ENCODE measurements around the gene SLC23A2.
"Not testable (repeated sequence)": the region's sequence is repeated elsewhere in the genome, so short reads cannot be mapped to it uniquely, and the experiment has no call there.

Gene SLC23A2

DNA sequence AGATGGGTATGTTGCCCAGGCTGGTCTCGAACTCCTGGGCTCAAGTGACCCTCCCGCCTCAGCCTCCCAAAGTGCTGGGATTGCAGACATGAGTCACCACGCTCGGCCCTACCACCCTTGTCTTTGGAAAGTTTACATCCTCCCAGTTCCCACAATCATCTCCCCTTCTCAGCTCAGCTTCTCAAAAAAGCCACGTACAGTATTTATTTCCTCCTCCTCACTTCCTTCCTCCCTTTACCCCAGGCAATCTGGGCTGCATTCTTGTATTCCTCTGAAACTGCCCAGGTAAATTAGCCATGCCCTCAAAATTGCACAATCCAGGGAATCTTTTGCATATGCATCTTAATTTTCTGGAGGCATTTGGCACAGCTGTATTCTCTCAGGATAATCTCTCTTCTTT, 7.4 kb upstream of the SLC23A2 start:
- FAIRE-seq (no peak), DNase-seq (ENCODE audit: insufficient read length, low spot score) (no peak)
- TF ChIP-seq SPI1 (IDR thresholded peaks at IDR 0.05; ENCODE audit: low read depth, low read length): no peak
- TF ChIP-seq POLR2AphosphoS5 (IDR thresholded peaks at IDR 0.05; ENCODE audit: low read depth, low read length): no peak
- TF ChIP-seq POLR2A (IDR thresholded peaks at IDR 0.05; ENCODE audit: low read depth, low read length): no peak
- TF ChIP-seq PAX5 (IDR thresholded peaks at IDR 0.05; ENCODE audit: insufficient read depth, low read length, severe bottlenecking): no peak
- no peak for TF ChIP-seq TAF1 (IDR thresholded peaks at IDR 0.05; ENCODE audit: low read depth, low read length)
- TF ChIP-seq POU2F2 (IDR thresholded peaks at IDR 0.05; ENCODE audit: low read depth, low read length): no peak

DNA sequence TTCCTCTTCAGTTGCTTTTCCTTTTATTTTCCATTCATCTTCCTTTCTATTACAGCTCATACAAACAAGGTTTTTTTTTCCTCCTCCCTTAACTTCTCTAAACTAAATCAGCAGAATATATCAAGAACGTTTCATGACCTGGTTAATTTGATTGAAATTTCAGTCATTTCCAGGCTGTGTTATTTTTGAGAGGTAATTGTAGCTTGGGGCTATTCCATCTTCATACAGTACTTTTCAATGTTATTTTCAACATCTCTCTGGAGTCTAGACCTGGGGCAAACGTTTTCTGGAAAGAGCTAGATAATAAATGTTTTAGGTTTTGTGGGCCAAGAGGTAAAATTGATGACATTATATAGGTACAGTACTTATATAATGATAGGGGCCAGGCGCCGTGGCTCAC, 4.0 kb upstream of the SLC23A2 start:
- no peak for DNase-seq (ENCODE audit: insufficient read length, low spot score)
- FAIRE-seq: no peak
- TF ChIP-seq POLR2A (IDR thresholded peaks at IDR 0.05; ENCODE audit: low read depth, low read length) (no peak), SPI1 (IDR thresholded peaks at IDR 0.05; ENCODE audit: low read depth, low read length) (no peak), TAF1 (IDR thresholded peaks at IDR 0.05; ENCODE audit: low read depth, low read length) (no peak), POU2F2 (IDR thresholded peaks at IDR 0.05; ENCODE audit: low read depth, low read length) (no peak), POLR2AphosphoS5 (IDR thresholded peaks at IDR 0.05; ENCODE audit: low read depth, low read length) (no peak), PAX5 (IDR thresholded peaks at IDR 0.05; ENCODE audit: insufficient read depth, low read length, severe bottlenecking) (no peak)

DNA sequence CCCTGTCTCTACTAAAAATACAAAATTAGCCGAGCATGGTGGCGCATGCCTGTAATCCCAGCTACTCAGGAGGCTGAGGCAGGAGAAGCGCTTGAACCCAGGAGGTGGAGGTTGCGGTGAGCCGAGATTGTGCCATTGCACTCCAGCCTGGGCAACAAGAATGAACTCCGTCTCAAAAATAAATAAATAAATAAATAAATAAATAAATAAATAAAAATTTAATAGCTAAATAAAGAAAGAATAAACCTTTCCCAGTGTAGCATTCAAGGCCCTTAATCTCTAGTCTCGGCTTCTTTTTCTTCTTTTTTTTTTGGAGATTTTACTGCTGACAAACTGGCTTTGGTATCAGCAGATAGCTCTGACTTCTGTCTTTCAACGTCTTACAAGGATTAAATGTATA, 3.5 kb upstream of the SLC23A2 start:
- not testable (repeated sequence) for DNase-seq (ENCODE audit: insufficient read length, low spot score); FAIRE-seq

DNA sequence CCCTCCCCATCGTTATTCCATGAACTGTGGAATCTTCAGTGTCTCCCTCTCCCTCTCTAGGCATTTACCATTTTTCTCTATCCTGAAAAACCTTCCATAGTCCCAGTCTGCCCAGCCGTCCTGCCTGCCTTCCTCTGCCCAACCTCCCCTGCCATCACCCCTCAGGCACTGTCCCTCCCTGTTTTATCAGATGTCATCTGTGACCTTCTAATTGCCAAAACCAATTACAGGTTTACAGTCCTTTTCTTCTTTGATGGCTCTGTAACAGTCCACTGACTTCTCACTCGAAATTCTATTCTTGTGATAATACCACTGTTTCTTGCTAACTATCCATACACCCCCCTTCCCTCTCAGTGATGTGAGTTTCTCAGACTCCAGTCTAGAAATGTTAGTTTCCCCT, 2.3 kb upstream of the SLC23A2 start:
- FAIRE-seq (no peak), DNase-seq (ENCODE audit: insufficient read length, low spot score) (no peak)
- TF ChIP-seq SPI1 (IDR thresholded peaks at IDR 0.05; ENCODE audit: low read depth, low read length) (no peak), POLR2AphosphoS5 (IDR thresholded peaks at IDR 0.05; ENCODE audit: low read depth, low read length) (no peak), PAX5 (IDR thresholded peaks at IDR 0.05; ENCODE audit: insufficient read depth, low read length, severe bottlenecking) (no peak), POLR2A (IDR thresholded peaks at IDR 0.05; ENCODE audit: low read depth, low read length) (no peak), POU2F2 (IDR thresholded peaks at IDR 0.05; ENCODE audit: low read depth, low read length) (no peak), TAF1 (IDR thresholded peaks at IDR 0.05; ENCODE audit: low read depth, low read length) (no peak)

DNA sequence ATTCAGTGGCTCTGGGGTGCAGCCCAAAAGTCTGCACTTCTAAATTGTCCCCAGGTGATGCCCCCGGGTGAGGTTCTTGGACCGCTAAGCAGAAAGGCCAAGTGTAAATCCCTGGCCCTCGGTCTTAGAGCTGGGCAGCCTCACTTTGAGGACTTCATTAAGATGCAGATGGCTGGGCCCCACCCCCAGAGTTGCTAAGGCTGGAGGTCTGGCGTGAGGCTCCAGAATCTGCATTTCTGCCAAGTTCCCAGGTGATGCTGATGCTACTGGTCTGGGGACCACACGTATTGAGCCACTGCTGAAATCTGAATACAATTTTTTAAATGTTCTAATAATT, 735 bp upstream of the SLC23A2 start:
- no peak for FAIRE-seq
- no peak for DNase-seq (ENCODE audit: insufficient read length, low spot score)
- no peak for TF ChIP-seq POLR2A (IDR thresholded peaks at IDR 0.05; ENCODE audit: low read depth, low read length)
- no peak for TF ChIP-seq TAF1 (IDR thresholded peaks at IDR 0.05; ENCODE audit: low read depth, low read length)
- TF ChIP-seq POLR2AphosphoS5 (IDR thresholded peaks at IDR 0.05; ENCODE audit: low read depth, low read length): no peak
- no peak for TF ChIP-seq POU2F2 (IDR thresholded peaks at IDR 0.05; ENCODE audit: low read depth, low read length)

DNA sequence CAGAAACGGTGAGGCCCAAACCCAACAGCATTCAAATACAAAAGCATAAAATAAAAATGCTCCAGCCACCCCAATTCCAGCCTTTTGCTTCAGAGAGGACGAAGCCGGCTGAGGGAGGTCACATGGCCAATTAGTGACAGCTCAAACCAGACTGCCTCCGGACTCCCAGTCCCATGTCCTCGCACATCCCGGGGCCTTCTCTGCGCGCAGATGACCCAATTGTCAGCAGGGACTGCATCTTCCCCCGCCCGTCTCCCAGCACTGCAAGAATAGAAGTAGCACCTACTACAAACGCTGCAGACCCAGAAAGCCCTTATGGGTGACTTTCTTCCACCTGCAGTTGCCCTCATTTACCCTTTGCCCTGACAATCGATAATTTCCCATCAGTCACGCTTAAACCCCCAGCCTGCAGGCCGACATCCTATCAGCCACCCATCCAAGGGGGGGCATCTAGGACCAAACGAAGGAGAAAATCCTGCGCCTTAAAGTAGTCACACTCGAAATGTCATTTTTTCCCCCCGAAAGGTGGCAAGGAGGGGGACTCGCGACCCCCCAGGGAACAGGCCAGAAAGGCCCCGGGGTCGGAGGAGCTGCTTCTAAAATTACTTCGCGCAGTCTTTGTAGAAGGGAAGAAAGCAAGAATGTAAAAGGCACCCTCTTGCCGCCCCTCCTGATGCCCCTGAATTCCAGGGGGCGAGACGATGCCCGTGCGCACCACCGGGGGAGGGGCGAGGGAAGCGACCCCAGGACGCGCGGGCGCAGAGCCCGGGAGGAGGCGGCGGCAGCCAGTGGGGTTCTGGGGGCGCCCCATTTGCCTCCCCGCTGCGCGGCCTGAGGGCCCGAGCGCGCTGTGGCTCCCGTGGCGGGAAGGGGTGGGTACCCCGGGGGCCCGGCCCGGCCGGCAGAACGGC, 792 bp downstream of the SLC23A2 start:
- peak; percentile 69 for FAIRE-seq
- no peak for DNase-seq (ENCODE audit: insufficient read length, low spot score)
- TF ChIP-seq TAF1 (IDR thresholded peaks at IDR 0.05; ENCODE audit: low read depth, low read length): no peak
- no peak for TF ChIP-seq SPI1 (IDR thresholded peaks at IDR 0.05; ENCODE audit: low read depth, low read length)
- no peak for TF ChIP-seq POLR2AphosphoS5 (IDR thresholded peaks at IDR 0.05; ENCODE audit: low read depth, low read length)
- TF ChIP-seq POU2F2 (IDR thresholded peaks at IDR 0.05; ENCODE audit: low read depth, low read length): no peak
- TF ChIP-seq PAX5 (IDR thresholded peaks at IDR 0.05; ENCODE audit: insufficient read depth, low read length, severe bottlenecking): no peak
- no peak for TF ChIP-seq POLR2A (IDR thresholded peaks at IDR 0.05; ENCODE audit: low read depth, low read length)

DNA sequence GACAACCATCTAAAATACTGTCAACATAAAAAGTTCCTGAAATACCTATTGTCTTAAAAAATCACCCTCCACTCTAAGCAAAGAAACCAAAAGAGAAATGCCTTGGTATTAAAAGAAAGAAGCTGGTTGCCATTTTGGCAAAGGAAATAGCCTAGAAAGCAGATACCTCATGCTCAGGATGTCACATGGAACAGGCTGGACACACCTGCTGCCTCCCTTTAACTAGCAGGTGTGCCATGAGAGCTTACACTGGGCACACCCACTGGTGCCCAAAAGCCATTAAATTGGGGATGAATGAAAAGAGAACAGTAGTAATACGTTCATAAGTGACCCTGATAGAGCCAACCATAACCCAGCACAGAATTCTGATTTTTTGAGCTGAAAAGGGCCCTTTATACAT, 1.5 kb downstream of the SLC23A2 start:
- FAIRE-seq (no peak), DNase-seq (ENCODE audit: insufficient read length, low spot score) (no peak)
- TF ChIP-seq POLR2A (IDR thresholded peaks at IDR 0.05; ENCODE audit: low read depth, low read length) (no peak), POLR2AphosphoS5 (IDR thresholded peaks at IDR 0.05; ENCODE audit: low read depth, low read length) (no peak)

DNA sequence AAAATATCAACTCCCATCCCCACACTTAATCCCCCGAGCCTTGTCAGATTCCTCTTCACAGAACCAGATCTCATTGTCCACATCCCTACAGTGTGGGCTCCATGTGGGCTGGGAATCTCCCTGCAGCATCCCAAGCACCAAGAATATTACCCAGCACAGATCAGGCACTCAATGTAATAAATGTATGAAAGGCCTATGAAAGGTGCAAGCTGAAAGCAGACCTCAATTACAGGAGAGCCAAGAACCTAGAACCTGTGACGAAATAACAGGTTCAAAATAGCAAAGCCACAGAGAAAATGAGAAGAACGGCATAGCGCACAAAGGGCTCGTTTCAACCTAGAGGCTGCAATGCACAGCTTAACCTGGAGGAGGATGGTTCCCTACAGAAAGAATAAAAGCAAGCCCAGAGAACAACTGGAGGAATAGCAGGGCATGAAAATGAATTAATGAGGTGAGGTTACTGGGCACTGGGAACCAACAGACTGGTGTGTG, 3.1 kb downstream of the SLC23A2 start:
- DNase-seq (ENCODE audit: insufficient read length, low spot score) (no peak), FAIRE-seq (no peak)
- TF ChIP-seq TAF1 (IDR thresholded peaks at IDR 0.05; ENCODE audit: low read depth, low read length) (no peak), POLR2AphosphoS5 (IDR thresholded peaks at IDR 0.05; ENCODE audit: low read depth, low read length) (no peak), POU2F2 (IDR thresholded peaks at IDR 0.05; ENCODE audit: low read depth, low read length) (no peak), POLR2A (IDR thresholded peaks at IDR 0.05; ENCODE audit: low read depth, low read length) (no peak), SPI1 (IDR thresholded peaks at IDR 0.05; ENCODE audit: low read depth, low read length) (no peak), PAX5 (IDR thresholded peaks at IDR 0.05; ENCODE audit: insufficient read depth, low read length, severe bottlenecking) (no peak)

DNA sequence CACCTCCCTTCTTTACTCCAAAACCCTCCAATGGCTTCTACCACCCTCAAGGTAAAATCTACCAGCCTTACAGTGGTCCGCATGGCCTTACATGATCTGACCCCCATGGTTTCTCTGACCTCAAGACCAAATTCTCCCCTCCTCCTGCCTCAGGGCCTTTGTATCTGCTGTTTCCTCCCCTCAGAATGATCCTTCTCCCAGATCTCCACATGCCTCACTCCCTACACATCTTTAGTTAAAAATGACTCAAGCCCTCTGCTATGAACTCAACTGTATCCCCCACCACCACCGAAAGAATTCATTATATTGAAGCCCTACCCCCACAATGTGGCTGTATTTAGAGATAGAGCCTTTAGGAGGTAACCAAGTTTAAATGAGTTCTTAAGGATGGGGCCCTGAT, 4.1 kb downstream of the SLC23A2 start:
- no peak for DNase-seq (ENCODE audit: insufficient read length, low spot score)
- no peak for FAIRE-seq
- TF ChIP-seq SPI1 (IDR thresholded peaks at IDR 0.05; ENCODE audit: low read depth, low read length) (no peak), POLR2AphosphoS5 (IDR thresholded peaks at IDR 0.05; ENCODE audit: low read depth, low read length) (no peak), POU2F2 (IDR thresholded peaks at IDR 0.05; ENCODE audit: low read depth, low read length) (no peak), TAF1 (IDR thresholded peaks at IDR 0.05; ENCODE audit: low read depth, low read length) (no peak), POLR2A (IDR thresholded peaks at IDR 0.05; ENCODE audit: low read depth, low read length) (no peak), PAX5 (IDR thresholded peaks at IDR 0.05; ENCODE audit: insufficient read depth, low read length, severe bottlenecking) (no peak)

DNA sequence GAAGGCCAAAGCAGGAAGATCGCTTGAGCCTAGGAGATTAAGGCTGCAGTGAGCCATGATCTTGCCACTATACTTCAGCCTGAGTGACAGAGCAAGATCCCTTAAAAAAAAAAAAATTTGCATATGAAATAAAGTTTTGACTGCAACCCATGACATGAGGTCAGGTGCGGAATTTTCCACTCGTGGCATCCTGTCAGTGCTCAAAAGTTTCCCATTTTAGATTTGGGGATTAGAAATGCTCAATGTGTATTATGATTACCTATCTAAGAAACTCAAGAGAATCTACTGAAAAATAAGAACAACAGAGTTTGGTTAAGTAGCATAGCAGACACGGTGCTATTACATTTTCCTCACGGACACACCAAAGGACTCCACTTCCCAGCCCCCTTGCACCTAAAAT, 11.7 kb downstream of the SLC23A2 start:
- no peak for FAIRE-seq
- TF ChIP-seq PAX5 (IDR thresholded peaks at IDR 0.05; ENCODE audit: insufficient read depth, low read length, severe bottlenecking) (no peak), POU2F2 (IDR thresholded peaks at IDR 0.05; ENCODE audit: low read depth, low read length) (peak; percentile 85), TAF1 (IDR thresholded peaks at IDR 0.05; ENCODE audit: low read depth, low read length) (no peak)
- DNase-seq (ENCODE audit: insufficient read length, low spot score): no peak
